ENCODE data around the gene DIS3L2.

DNA sequence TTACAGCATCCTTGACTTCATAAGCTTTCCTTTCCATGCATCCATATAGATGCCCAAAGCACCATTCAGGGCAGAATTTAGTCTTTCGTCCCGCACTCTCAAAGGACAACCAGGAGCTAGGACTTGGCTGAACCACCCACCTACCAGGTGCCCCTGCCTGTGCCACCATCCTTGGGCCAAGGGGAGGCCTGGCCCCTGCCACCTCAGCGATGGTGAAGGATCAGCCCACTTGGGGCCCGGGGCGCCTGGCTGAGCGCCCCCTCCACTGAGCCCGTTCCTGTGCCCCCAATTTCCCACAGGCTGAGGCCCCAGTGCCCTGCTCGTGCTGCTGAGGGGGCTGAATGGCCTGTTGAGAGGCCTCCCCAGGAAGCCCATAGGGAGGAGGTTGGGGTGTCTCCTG is 383.7 kb downstream of the DIS3L2 start:
- TF ChIP-seq, protein P1, sequence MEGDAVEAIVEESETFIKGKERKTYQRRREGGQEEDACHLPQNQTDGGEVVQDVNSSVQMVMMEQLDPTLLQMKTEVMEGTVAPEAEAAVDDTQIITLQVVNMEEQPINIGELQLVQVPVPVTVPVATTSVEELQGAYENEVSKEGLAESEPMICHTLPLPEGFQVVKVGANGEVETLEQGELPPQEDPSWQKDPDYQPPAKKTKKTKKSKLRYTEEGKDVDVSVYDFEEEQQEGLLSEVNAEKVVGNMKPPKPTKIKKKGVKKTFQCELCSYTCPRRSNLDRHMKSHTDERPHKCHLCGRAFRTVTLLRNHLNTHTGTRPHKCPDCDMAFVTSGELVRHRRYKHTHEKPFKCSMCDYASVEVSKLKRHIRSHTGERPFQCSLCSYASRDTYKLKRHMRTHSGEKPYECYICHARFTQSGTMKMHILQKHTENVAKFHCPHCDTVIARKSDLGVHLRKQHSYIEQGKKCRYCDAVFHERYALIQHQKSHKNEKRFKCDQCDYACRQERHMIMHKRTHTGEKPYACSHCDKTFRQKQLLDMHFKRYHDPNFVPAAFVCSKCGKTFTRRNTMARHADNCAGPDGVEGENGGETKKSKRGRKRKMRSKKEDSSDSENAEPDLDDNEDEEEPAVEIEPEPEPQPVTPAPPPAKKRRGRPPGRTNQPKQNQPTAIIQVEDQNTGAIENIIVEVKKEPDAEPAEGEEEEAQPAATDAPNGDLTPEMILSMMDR (IDR thresholded peaks at IDR 0.05) = no peak
- no peak for TF ChIP-seq POLR2AphosphoS5 (IDR thresholded peaks at IDR 0.05)
